Smooth muscle cell (in vitro differentiated cells): ENCODE measurements around the gene N4BP3. TPM values are rescaled to one million over a fixed set of nuclear protein-coding genes. Genes with fewer than 3 reads are reported as not detected.

Source experiments
- DNase-seq: peaks from one replicate; lab custom pipeline; 2025; ENCODE audit not compliant: unreplicated experiment; lab: John Stamatoyannopoulos, UW
- H2AFZ ChIP-seq: fragments of 200-600 bp; sonication (generic); 2 replicates; pipeline ENCODE4 v1.6.0; 2016; ENCODE audit warnings: antibody characterized with exemption, low read depth, mild to moderate bottlenecking
- H3F3A ChIP-seq: fragments of 200-600 bp; sonication (generic); 2 replicates; pipeline ENCODE4 v1.6.0; 2017; ENCODE audit warnings: antibody characterized with exemption, low read depth
- H3K27ac ChIP-seq: fragments of 200-600 bp; sonication (generic); 2 replicates; pipeline ENCODE4 v1.5.1; 2016; ENCODE audit warnings: low read depth, mild to moderate bottlenecking
- H3K27me3 ChIP-seq: fragments of 200-600 bp; sonication (generic); 2 replicates; pipeline ENCODE4 v1.6.1; 2016; ENCODE audit warnings: low read depth, mild to moderate bottlenecking
- H3K36me3 ChIP-seq: fragments of 200-600 bp; sonication (generic); 2 replicates; pipeline ENCODE4 v1.5.1; 2016; ENCODE audit warnings: low read depth
- H3K4me1 ChIP-seq: fragments of 200-600 bp; sonication (generic); 2 replicates; pipeline ENCODE4 v1.5.1; 2016; ENCODE audit warnings: low read depth
- H3K4me2 ChIP-seq: fragments of 200-600 bp; sonication (generic); 2 replicates; pipeline ENCODE4 v1.6.0; 2016; ENCODE audit warnings: mild to moderate bottlenecking
- H3K4me3 ChIP-seq: fragments of 200-600 bp; sonication (generic); 2 replicates; pipeline ENCODE4 v1.5.1; 2016; ENCODE audit warnings: mild to moderate bottlenecking
- H3K79me2 ChIP-seq: fragments of 200-600 bp; sonication (generic); 2 replicates; pipeline ENCODE4 v1.6.0; 2016; ENCODE audit warnings: low read depth, mild to moderate bottlenecking
- H3K9ac ChIP-seq: fragments of 200-600 bp; sonication (generic); 2 replicates; pipeline ENCODE4 v1.6.0; 2016; ENCODE audit warnings: low read depth
- H3K9me3 ChIP-seq: fragments of 200-600 bp; sonication (generic); replicated peaks from 2 replicates; pipeline ENCODE4 v1.5.1; 2016; ENCODE audit warnings: low read depth
- H4K20me1 ChIP-seq: fragments of 200-600 bp; sonication (generic); 2 replicates; pipeline ENCODE4 v1.6.0; 2016; ENCODE audit warnings: low read depth
- CTCF ChIP-seq: fragments of 200-600 bp; sonication (generic); IDR thresholded peaks from 2 replicates; pipeline ENCODE4 v1.5.1; 2017; ENCODE audit warnings: borderline replicate concordance, mild to moderate bottlenecking, antibody characterized with exemption; ENCODE audit not compliant: insufficient read depth, poor library complexity, severe bottlenecking
- whole genome bisulfite sequencing: methylation state at CpG from one replicate; pipeline ENCODE4 v1.1.7; 2016; ENCODE audit warnings: low lambda C conversion rate; 5-methylcytosine and 5-hydroxymethylcytosine counted together
- polyA plus RNA-seq: library from polyadenylated mRNA; unstranded; fragments of >200 nt; fragmentation: Nextera tagmentation; extraction: Ambion mirVana; gene quantifications from 2 replicates; pipeline ENCODE4 v1.2.1, GENCODE V29; 2016
- total RNA-seq: library from RNA; depleted of rRNA; stranded (reverse); fragments of >200 nt; gene quantifications from 2 replicates; pipeline ENCODE4 v1.2.3, GENCODE V29; 2014

Gene N4BP3
- total and polyA plus RNA-seq, 2 experiments from 2014 or later, result 0.39 to 1.3 TPM

GRCh38 chr5:178094345-178094744 is 19.0 kb upstream of the N4BP3 start:
- no peaks in the 10 kb centered on the region for H3K36me3 ChIP-seq
- no peaks in the 10 kb centered on the region for H3K4me1 ChIP-seq
- H3K27ac ChIP-seq, result no peak overlapping the region
- no peak overlapping the region for H3K9ac ChIP-seq
- H4K20me1 ChIP-seq, result no peaks in the 10 kb centered on the region
- no peak overlapping the region for H3K4me2 ChIP-seq
- no peaks in the 10 kb centered on the region for H3K9me3 ChIP-seq
- no peaks in the 10 kb centered on the region for H3K79me2 ChIP-seq
- H3K4me3 ChIP-seq, result no peak overlapping the region
- H2AFZ ChIP-seq, result no peak overlapping the region
- no peaks in the 10 kb centered on the region for H3F3A ChIP-seq
- no peaks in the 10 kb centered on the region for H3K27me3 ChIP-seq
- TF ChIP-seq CTCF, result no peak
- 96% methylated on average over 9 of the region's 9 CpGs for WGBS
- DNase-seq, result no peak

GRCh38 chr5:178098685-178099084 is 14.6 kb upstream of the N4BP3 start:
- no peak overlapping the region for H3K4me3 ChIP-seq
- H4K20me1 ChIP-seq, result no peaks in the 10 kb centered on the region
- H3K79me2 ChIP-seq, result no peaks in the 10 kb centered on the region
- TF ChIP-seq CTCF, result no peak
- H3K27me3 ChIP-seq, result no peaks in the 10 kb centered on the region
- no peak overlapping the region for H2AFZ ChIP-seq
- H3F3A ChIP-seq, result no peaks in the 10 kb centered on the region
- 91% methylated on average over 7 of the region's 7 CpGs for WGBS
- H3K4me2 ChIP-seq, result no peak overlapping the region
- DNase-seq, result no peak
- no peak overlapping the region for H3K9ac ChIP-seq
- H3K4me1 ChIP-seq, result no peaks in the 10 kb centered on the region
- H3K36me3 ChIP-seq, result no peaks in the 10 kb centered on the region
- H3K27ac ChIP-seq, result no peak overlapping the region
- H3K9me3 ChIP-seq, result no peaks in the 10 kb centered on the region

- no peak for DNase-seq
- H3K9ac ChIP-seq, result no peak overlapping the region
- no peaks in the 10 kb centered on the region for H3K79me2 ChIP-seq
- no peaks in the 10 kb centered on the region for H3K36me3 ChIP-seq
- no peak for TF ChIP-seq CTCF
- no peaks in the 10 kb centered on the region for H3K9me3 ChIP-seq
- 80% methylated on average over 12 of the region's 12 CpGs for WGBS
- no peaks in the 10 kb centered on the region for H3F3A ChIP-seq
- H3K4me2 ChIP-seq, result no peak overlapping the region
- no peaks in the 10 kb centered on the region for H3K4me1 ChIP-seq
- no peak overlapping the region for H3K27ac ChIP-seq
- H4K20me1 ChIP-seq, result no peaks in the 10 kb centered on the region
- H3K4me3 ChIP-seq, result no peak overlapping the region
- H2AFZ ChIP-seq, result no peak overlapping the region
- H3K27me3 ChIP-seq, result no peaks in the 10 kb centered on the region
These were observed 9.7 kb upstream of the N4BP3 start for GRCh38 chr5:178103612-178104011.

- DNase-seq, result no peak
- no peak overlapping the region for H3K9ac ChIP-seq
- H3K27ac ChIP-seq, result no peak overlapping the region
- 92% methylated on average over 5 of the region's 5 CpGs for WGBS
- H3K27me3 ChIP-seq, result no peaks in the 10 kb centered on the region
- no peak overlapping the region for H3K4me2 ChIP-seq
- H2AFZ ChIP-seq, result no peak overlapping the region
- H3K4me1 ChIP-seq, result no peaks in the 10 kb centered on the region
- no peak overlapping the region for H3K4me3 ChIP-seq
- no peaks in the 10 kb centered on the region for H3K36me3 ChIP-seq
- H4K20me1 ChIP-seq, result no peaks in the 10 kb centered on the region
- no peaks in the 10 kb centered on the region for H3K79me2 ChIP-seq
- no peaks in the 10 kb centered on the region for H3K9me3 ChIP-seq
- TF ChIP-seq CTCF, result no peak
- no peaks in the 10 kb centered on the region for H3F3A ChIP-seq
These were observed 8.8 kb upstream of the N4BP3 start for GRCh38 chr5:178104492-178104891.
